Measurements from ENCODE around the gene MYH9.
"Not testable (repeated sequence)": the region's sequence is repeated elsewhere in the genome, so short reads cannot be mapped to it uniquely, and the experiment has no call there.

Gene MYH9

GRCh38 chr22:36294801-36295200, 93.0 kb downstream of the MYH9 start:
- no peak for TF ChIP-seq CTCF (IDR thresholded peaks at IDR 0.05; ENCODE audit: low read depth, low read length, missing control alignments)
- no peak for DNase-seq (ENCODE audit: extremely low read depth, low read depth)
- no peak overlapping the region for H3K4me3 ChIP-seq (replicated peaks; ENCODE audit: low read depth, low read length)

GRCh38 chr22:36294293-36294620, 93.5 kb downstream of the MYH9 start:
- TF ChIP-seq CTCF (IDR thresholded peaks at IDR 0.05; ENCODE audit: low read depth, low read length, missing control alignments), result no peak
- no peak overlapping the region for H3K4me3 ChIP-seq (replicated peaks; ENCODE audit: low read depth, low read length)
- no peak for DNase-seq (ENCODE audit: extremely low read depth, low read depth)

GRCh38 chr22:36293606-36294292, 94.0 kb downstream of the MYH9 start:
- no peak for DNase-seq (ENCODE audit: extremely low read depth, low read depth)
- H3K4me3 ChIP-seq (replicated peaks; ENCODE audit: low read depth, low read length), result no peak overlapping the region
- no peak for TF ChIP-seq CTCF (IDR thresholded peaks at IDR 0.05; ENCODE audit: low read depth, low read length, missing control alignments)

GRCh38 chr22:36292823-36293530, 94.8 kb downstream of the MYH9 start:
- H3K4me3 ChIP-seq (replicated peaks; ENCODE audit: low read depth, low read length), result no peak overlapping the region
- TF ChIP-seq CTCF (IDR thresholded peaks at IDR 0.05; ENCODE audit: low read depth, low read length, missing control alignments), result no peak
- no peak for DNase-seq (ENCODE audit: extremely low read depth, low read depth)

- H3K4me3 ChIP-seq (replicated peaks; ENCODE audit: low read depth, low read length), result no peak overlapping the region
- TF ChIP-seq CTCF (IDR thresholded peaks at IDR 0.05; ENCODE audit: low read depth, low read length, missing control alignments), result no peak
- no peak for DNase-seq (ENCODE audit: extremely low read depth, low read depth)
Observed at GRCh38 chr22:36291831-36292740, 95.7 kb downstream of the MYH9 start.

GRCh38 chr22:36290391-36291075, 97.2 kb downstream of the MYH9 start:
- not testable (repeated sequence) for H3K4me3 ChIP-seq (replicated peaks; ENCODE audit: low read depth, low read length); DNase-seq (ENCODE audit: extremely low read depth, low read depth)

- H3K4me3 ChIP-seq (replicated peaks; ENCODE audit: low read depth, low read length); DNase-seq (ENCODE audit: extremely low read depth, low read depth): not testable (repeated sequence)
Observed at GRCh38 chr22:36289948-36290371, 97.8 kb downstream of the MYH9 start.
